GM21515 (cell line): Measurements from ENCODE around the gene SIN3B.
"Not testable (repeated sequence)": the region's sequence is repeated elsewhere in the genome, so short reads cannot be mapped to it uniquely, and the experiment has no call there.

Experiments
- ATAC-seq: cut with Tn5 transposase; IDR thresholded peaks from one replicate; pipeline ENCODE4 v1.9.1; 2021; ENCODE audit not compliant: unreplicated experiment

The SIN3B gene

DNA sequence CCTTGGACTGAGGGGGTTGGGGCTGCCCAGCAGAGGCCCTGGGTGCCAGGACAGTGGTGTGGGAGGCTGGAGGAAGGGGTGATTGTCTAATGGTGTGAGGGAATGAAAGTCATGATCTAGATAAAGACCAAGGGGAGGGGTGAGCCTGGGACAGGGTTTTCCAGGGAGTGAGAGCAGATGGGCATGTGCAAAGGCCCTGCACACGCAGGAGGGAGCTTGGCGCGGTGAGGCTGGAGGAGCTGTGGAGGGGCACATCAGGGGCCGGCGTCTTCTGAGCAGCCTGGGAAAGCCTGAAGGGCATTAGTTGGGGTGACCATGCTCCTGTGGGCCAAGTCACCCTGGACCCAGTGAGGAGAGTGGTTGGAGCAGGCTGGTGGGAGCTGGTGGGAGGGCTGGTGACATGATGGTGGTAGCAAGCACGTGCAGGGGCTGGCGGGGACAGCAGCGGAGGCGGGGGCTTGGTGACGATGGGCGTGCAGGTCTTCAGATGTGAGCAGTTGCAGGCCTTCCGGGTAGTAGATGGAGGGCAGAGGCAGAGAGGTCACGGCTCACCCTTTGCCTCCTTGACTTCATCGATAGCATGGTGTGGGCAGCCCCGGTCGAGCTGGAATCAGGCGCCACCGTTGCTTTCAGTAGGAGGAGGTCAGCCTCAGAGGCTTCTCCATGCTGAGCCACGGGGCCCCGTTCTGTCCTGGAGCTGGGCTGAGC is 39.4 kb downstream of the SIN3B start:
- no peak for ATAC-seq

GRCh38 chr19:16869331-16869972 is 40.3 kb downstream of the SIN3B start:
- ATAC-seq = no peak

- ATAC-seq = no peak
Observed at GRCh38 chr19:16871871-16872270, 42.7 kb downstream of the SIN3B start.

GRCh38 chr19:16872728-16873127 is 43.5 kb downstream of the SIN3B start:
- ATAC-seq = no peak

- ATAC-seq = no peak
Observed at GRCh38 chr19:16873594-16873993, 44.4 kb downstream of the SIN3B start.

- ATAC-seq = no peak
Observed at GRCh38 chr19:16874250-16874977, 45.2 kb downstream of the SIN3B start.

GRCh38 chr19:16874978-16875299 is 45.7 kb downstream of the SIN3B start:
- not testable (repeated sequence) for ATAC-seq

DNA sequence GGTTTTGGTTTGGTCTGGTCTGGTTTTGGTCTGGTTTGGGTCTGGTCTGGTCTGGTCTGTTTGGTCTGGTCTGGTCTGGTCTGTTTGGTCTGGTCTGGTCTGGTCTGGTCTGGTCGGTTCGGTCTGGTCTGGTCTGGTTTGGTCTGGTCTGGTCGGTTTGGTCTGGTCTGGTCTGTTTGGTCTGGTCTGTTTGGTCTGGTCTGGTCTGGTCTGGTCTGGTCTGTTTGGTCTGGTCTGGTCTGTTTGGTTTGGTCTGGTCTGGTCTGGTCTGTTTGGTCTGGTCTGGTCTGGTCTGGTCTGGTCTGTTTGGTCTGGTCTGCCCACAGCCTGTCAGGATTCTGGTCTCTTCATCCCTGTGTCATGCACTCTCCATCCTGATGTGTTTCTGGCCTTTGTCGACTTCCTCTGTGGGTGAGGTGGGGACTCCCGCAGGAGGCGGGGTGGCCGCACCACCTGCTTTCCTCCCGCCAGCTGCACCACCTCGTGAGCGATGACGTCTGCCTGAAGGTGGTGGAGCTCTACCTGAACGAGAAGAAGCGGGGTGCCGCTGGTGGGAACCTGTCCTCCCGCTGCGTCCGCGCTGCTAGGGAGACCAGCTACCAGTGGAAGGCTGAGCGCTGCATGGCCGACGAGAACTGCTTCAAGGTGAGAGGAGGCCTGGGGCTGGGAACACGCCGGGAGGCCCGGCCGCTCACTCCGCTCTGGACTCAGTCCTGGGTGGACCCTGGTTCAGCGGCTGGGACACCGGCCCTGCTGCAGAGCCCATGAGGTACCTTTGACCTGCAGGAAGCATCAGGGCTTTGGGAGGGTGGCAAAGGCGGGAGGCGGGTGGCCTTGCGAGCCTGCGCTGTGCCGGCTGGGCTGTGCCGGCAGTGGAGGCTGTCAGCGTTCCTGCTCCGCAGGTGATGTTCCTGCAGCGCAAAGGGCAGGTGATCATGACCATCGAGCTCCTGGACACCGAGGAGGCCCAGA is 46.7 kb downstream of the SIN3B start:
- no peak for ATAC-seq

GRCh38 chr19:16876904-16877361 is 47.7 kb downstream of the SIN3B start:
- no peak for ATAC-seq

- no peak for ATAC-seq
Observed at GRCh38 chr19:16877581-16877980, 48.4 kb downstream of the SIN3B start.

DNA sequence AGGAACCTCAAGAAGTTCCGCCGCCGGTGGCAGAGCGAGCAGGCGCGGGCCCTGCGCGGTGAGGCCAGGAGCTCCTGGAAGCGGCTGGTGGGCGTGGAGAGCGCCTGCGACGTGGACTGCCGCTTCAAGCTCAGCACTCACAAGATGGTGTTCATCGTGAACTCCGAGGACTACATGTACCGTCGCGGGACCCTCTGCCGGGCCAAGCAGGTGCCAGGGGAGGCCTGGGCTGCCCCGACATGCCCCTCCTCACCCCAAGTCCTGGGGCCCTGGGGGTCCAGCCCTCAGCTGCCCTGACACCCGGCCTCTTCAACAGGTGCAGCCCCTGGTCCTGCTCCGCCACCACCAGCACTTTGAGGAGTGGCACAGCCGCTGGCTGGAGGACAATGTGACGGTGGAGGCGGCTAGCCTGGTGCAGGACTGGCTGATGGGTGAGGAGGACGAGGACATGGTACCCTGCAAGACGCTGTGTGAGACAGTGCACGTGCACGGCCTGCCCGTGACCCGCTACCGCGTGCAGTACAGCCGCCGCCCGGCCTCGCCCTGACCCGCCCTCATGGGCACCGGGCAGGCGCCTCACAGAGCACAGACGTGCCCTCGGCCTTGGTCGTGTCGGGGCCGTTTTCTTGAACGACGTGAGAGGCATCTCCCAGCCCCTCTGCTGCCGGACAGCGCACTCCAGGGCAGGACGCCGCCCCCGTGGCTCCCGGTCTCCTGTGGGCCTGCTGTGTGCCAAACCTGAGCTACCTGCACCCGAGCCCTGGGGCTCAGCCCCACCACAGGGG is 49.2 kb downstream of the SIN3B start:
- no peak for ATAC-seq

DNA sequence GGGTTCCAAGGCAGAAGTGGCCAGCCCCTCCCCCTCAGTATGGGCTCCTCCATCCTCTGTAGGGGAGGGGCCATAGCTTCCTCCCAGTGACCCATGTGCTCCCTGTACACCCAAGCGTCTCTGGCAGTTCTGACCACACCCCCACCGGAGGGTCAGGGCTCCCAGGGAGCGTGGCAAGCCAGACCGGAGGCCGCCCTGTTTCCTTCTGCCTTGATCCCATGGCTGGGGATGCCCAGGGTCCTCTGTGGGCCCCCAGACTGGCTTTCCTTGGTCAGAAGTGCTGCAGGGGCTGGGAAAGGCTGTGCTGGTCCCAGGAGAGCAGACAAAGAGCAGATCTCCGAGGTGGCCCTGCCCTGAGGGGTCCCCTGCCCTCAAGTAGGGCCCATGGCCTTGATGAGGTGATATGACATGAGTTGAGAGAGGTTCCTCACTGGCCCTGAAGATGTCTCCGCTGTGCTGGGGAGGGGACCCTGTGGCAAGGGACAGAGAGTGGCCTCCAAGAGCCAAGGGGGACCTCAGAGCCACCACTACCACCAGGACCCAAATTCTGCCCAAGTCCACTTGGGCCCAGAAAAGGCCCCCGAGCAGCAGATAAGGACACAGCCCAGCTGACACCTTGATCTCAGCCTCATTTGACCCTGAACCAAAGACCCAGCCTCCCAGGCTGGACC is 51.8 kb downstream of the SIN3B start:
- no peak for ATAC-seq

DNA sequence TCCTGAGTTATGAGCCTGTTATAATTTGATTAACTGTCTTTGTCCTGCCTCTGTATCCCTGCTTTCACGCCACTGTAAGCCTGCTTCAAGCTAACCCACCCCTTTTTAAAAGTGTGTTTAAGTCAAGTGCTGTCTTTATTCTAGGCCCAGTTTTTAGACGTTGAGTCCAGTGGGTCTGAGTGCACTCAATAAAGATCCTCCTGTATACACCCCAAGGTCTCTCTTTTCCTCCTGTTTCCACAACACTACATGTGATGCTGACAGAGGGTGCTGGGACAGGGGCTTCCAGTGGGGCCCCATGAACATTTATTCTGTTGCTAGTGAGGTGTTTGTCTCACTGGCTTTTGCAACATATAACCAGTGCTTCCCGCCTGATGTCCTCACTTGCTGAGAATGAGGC is 52.9 kb downstream of the SIN3B start:
- ATAC-seq = no peak

DNA sequence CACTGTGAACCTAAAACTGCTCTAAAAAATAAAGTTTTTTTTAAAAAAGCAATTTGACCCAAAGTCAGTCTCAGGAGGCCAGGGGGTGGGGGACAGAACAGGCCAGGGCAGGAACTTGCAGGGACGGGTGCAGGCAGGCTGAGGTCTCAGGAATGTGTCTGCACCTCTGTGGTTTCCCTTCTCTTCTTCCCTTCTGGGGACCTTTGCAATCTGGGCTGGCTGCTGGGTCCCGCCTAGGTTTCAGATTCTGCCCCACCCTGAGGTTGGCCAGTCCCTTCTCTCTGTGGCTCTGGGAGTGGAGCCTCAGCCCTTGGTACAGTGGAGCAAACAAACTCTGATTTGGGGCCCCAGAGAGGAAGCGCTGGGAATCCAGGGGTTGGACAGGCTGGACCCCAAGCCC is 54.3 kb downstream of the SIN3B start:
- ATAC-seq = no peak

- no peak for ATAC-seq
Observed at GRCh38 chr19:16885166-16885565, 56.0 kb downstream of the SIN3B start.

DNA sequence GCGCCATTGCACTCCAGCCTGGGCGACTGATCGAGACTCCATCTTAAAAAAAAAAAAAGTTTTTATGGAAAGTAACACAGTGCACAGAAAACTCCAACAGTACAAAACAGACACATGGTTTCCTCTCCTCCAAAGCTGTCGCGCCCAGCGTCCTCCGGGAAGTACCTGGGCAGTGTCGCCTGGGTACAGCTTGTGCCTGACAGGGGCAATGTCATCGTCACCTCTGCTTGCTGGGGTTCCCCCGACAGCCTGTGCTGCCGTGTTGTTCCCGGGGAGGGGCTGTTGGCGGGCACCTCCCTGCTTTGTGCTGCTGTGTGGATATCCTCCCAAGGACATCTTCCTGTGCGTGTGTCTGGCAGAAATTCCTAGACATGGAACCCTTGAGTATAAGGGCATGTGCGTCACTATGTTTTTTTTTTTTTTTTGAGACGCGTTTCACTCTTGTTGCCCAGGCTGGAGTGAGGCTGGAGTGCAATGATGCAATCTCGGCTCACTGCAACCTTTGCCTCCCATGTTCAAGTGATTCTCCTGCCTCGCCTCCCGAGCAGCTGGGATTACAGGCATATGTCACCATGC is 57.2 kb downstream of the SIN3B start:
- no peak for ATAC-seq

DNA sequence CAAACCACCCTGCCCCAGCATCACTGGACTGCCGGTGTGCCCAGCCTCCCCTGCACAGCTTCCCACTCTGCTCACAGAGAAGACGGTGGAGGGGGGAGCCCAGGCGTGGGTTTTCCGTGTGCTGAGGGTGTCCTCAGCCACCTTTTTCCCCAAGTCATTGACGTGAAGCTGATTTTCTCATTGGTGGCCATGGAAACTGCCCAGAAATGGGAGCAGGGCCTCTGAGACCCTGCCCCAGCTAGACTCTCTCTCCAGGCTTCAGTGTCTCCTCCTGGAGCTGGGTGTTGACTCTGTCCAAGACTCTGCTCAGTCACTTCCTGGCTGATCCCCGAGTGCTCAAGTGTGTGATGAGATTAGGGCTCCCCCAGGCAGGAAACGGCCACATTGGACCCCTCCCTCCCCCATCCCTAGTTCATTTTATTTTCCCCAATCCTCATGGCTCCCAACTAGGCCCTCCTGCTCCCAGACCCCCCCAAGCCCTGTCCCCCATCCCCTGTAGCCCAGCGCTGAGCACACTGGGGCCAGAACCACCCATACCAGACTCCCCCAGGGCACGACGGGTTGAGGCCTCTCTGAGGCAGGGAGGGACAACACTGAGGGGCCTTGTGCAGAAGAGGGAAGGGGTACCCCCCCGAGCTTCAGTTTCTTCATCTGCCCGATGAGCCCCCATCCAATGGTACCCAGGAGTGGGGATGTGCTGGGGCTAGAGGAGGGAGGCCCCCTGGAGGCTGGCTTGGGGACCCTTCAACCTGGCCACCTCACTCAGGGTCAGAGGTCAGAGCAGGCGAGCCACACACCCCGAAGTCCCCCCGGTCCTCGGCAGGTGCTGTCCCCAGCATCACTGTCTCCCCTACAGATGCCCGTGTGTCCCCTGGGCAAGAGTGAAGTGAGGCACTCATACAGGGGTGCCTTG is 58.4 kb downstream of the SIN3B start:
- no peak for ATAC-seq

GRCh38 chr19:16888629-16889365 is 59.6 kb downstream of the SIN3B start, which contains the start of gene F2RL3:
F2RL3 (plus strand) TSS chr19:16888999; CDS start chr19:16889190, 191 bp downstream.
- ATAC-seq = no peak
